NCI-H2081 treated with DMSO at 0.1 percent for 48 hours (cell line): ENCODE results near the gene RUVBL2.
A peak's percentile ranks its signal among the peaks of the same experiment; 100 is the strongest.

Source experiments
- DNase-seq: peaks from one replicate; lab custom pipeline; 2025; lab: John Stamatoyannopoulos, UW

RUVBL2 gene

DNA sequence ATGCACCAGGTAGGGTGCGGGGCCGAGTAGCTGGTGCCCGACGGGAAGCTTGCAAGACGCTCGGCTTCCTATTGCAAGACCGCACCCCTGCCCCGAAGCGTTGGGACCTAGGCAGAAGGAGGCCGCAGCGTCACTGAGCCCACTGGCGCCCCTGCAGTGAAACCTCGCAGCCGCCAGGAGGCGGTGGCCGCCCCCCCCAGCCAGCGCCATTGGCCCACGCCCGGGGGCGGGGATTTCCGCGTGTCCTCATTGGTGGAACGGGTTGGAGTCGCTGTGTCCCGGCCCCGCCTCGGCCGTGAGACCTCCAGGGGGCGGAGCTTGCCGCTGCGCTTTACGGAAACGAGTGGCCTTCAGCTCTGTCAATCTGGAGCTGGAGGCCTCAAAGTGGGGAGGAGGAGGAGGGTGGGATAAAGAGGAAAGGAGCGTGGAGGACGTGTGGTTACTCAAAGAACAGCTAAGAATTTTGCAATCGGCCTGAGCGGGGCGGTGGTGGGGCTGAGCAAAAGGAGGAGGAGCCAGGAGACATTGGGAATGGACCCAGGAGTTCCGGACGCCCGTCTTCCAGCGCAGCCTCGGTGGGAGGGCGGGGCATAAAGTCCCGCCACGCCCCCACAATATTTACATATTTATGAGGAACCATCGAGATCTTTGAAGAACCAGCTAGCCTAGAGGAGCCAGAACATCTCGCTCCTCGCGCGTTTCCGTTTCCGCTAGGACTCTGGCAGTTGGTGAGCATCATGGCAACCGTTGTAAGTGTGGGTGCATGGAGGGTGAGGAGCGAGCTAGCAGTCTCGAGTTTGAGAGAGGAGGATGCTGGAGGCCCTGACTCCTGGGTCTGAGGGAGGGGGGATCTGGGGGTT lies at the start of gene RUVBL2, which contains the start of gene GYS1:
TSS of gene RUVBL2 (plus strand) at position 713 of the 860 bp plus-strand sequence. CDS start at position 738, 25 bp downstream.
TSS of gene GYS1 (minus strand) at position 135 of the 860 bp plus-strand sequence. CDS start 197 bp downstream, outside the sequence.
- peak; percentile 95 for DNase-seq

DNA sequence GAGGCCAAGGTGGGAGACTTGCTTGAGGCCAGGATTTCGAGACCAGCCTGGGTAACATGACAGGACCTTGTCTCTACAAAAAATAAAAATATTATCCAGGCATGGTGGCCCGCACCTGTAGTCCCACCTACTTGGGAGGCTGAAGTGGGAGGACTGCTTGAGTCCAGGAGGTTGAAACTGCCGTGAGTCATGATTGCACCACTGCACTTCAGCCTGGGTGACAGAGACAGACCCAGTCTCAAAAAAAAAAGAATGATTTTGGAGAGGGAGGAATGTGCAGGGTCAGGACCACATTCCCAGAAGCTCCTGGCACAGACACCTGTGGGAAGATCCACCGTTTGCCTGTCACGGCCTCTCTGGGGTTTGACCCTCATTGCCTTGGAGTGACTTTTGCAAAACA lies 48.3 kb upstream of the RUVBL2 start:
- no peak for DNase-seq

DNA sequence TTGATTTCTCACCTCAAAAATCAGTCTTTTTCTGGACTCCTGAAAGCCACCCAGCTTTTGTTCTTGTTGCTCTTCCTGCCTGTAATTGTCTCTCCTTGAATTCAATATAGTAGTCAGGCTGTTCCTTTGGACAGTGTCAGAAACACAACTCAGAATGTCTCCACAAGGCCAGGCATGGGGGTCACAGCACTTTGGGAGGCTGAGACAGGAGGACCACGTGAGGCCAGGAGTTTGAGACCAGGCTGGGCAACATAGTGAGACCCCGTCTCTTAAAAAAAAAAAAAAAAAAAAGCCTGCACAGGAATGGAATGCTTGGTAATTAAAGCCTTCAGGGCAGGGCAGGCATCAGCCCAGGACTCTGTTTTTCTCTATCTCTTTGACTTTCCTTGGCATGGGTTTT lies 47.9 kb upstream of the RUVBL2 start:
- no peak for DNase-seq

DNA sequence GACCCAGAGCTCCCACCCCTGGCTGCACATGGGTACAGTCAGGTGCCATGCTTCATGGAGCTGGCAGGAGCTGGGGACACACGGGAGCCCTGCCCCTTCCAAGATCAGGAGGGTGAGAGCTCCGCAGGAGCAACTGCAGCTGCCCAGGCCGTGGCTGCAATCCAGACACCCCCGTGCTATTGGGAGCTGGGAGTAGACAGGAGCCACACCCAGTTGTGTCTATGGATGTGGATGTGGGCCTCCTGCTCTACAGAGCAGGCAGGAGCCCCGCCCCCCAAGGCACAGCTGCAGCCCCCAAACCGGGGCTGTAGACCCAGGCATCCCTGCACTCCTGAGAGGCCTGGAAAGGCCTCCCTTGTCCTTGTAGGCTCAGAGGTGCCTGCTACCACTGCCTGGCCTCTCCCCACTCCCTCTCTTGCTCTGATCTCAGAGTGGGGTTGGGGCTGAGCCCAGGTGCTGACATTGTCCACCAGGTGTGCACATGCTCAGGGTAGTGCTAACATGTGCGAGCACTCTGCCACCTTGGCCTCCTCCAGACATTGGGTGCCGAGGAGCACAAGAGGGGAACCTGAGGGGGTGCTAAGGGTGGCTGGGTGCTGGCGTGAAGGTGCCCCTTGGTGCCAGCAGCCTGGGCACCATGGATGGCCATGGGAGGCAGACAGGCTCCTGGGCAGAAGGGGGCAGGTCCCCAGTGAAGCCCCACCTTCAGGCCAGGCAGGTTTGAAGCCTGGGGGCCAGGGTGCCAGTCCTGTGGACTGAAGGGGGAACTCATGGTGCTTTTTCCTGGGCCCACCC lies 47.0 kb upstream of the RUVBL2 start:
- no peak for DNase-seq

DNA sequence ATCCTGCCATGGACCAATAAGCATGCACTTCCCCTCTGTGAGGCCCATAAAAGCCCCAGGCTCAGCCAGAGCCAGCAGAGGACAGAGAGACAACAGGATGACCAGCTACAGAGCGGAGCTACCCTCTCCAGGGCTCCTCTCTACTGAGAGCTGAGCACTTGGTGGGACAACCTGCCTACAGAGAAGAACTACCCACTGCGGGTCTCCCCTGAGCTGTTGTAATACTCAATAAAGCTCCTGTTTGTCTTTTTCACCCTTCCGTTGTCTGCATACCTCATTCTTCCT lies 46.5 kb upstream of the RUVBL2 start:
- no peak for DNase-seq

DNA sequence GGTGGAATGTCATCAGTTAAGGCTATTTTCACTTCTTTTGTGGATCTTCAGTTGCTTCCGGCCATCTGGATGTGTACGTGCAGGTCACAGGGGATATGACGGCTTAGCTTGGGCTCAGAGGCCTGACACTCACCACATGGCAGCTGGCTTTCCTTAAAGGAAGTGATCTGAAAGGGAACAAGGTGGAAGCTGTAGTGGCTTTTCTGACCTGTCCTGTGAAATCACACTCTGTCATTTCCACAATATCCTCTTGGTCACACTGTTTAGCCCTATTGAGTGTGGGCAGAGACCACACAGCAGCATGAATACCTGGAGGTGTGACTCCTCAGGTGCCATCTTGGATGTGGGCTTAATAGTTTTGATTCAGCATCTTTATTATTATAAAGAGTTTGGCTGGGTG lies 43.5 kb upstream of the RUVBL2 start:
- DNase-seq, result no peak

DNA sequence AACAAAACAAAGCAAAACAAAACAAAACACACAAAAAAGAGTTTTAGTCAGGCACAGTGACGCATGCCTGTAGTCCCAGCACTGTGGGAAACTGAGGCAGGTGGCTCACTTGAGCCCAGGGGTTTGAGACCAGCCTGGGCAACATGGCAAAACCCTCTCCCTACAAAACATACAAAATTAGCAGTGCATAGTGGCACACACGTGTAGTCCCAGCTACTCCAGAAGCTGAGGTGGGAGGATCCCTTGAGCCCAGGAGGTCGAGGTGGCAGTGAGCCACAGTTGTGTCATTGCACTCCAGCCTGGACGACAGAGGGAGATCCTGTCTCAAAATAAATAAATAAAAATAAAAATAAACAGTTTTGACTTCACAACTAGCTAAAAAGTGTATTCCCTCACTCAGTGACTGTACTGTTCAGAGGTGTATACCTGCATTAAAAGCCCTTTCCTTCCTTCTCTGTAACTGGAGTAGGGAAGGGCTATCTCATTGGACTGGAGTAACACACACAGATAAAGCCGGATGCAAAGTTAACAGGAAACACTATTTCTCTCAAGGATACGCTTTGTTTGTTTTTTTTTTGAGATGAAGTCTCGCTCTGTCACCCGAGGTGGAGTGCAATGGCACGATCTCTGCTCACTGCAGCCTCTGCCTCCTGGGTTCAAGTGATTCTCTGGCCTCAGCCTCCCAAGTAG lies 42.7 kb upstream of the RUVBL2 start:
- DNase-seq, result no peak

DNA sequence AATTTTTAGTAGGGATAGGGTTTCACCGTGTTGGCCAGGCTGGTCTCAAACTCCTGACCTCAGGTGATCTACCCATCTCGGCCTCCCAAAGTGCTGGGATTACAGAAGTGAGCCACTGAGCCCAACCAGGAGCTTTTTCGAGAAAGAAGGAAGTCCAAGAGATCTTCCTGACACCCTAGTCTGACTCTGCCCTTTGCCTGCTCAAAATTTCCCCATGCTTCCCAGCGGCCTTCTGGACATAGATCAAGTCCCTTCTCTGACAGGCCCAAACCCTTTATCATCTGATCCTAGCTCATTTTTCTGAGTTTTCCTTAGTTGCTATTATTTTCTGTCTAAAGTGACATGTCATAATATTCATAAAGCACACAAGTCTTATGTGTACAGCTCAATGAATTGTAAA lies 40.5 kb upstream of the RUVBL2 start:
- DNase-seq, result no peak

DNA sequence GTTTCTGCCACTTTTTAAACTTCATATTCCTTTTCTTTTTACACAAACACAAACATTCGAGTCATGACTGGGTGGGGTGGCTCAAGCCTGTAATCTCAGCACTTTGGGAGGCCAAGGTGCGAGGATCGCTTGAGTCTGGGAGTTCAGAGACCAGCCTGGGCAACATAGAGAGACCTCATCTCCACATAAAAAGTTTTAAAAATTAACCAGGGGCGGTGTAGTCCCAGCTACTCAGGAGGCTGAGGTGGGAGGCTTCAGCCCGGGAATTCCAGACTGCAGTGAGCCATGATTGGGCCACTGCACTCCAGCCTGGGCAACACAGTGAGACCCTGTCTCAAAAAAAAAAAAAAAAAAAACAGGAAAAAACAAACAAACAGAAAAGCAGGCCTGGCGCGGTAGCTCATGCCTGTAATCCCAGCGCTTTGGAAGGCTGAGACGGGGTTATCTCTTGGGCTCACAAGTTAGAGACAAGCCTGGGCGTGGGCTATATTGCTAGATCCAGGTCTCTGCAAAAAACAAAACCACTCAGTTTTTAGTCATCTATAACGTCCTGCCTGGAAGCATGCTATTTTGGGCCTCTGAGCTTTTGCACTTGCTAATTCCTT lies 39.6 kb upstream of the RUVBL2 start:
- no peak for DNase-seq

DNA sequence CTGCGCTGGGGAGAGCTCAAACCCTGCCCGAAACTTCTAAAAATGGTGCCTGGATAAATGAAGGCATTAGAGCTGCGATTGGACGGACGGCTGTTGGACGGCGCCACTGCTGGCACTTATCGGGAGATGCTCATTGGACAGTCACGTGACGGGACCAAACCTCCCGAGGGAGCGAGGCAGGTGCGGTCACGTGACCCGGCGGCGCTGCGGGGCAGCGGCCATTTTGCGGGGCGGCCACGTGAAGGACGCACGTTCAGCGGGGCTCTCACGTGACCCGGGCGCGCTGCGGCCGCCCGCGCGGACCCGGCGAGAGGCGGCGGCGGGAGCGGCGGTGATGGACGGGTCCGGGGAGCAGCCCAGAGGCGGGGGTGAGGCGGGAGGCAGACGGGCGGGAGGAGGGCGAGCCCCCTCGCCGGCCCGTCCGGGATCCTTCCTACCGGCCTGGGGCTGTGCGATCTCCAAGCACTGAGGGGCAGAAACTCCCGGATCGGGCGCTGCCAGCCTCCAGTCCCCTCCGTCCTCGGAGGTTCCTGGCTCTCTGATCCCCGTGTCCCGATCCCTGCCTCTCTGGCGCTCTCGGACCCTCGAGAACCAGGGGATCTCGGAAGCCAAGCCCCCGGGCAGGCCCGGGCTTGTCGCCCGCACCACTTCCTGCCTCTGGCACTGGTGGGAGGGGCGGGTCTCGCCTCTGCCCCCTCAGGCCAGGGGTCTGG lies 38.9 kb upstream of the RUVBL2 start, which contains the start of gene BAX:
TSS of gene BAX (plus strand) at position 281 of the 713 bp plus-strand sequence. CDS start at position 335, 54 bp downstream.
- peak; percentile 89 for DNase-seq

DNA sequence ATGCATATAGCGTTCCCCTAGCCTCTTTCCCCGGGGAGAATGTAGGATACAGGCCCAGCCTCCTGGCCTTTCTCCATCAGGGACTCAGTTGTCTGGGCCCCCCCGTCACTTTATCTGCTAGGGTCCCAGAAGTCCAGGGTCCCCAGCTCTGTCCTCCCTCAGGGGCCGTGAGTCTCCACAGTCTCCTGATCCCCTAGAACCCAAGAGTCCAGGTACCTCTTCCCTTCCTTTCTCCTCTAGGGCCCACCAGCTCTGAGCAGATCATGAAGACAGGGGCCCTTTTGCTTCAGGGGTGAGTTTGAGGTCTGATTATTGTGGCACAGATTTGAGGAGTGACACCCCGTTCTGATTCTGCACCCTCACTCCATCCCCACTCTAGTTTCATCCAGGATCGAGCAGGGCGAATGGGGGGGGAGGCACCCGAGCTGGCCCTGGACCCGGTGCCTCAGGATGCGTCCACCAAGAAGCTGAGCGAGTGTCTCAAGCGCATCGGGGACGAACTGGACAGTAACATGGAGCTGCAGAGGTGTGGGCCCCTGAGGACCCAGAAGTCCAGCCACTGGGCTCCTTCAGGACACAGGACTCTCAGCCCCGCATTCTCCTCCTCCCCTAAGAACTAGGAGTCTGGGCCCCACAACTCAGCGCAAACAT lies 38.3 kb upstream of the RUVBL2 start:
- no peak for DNase-seq

DNA sequence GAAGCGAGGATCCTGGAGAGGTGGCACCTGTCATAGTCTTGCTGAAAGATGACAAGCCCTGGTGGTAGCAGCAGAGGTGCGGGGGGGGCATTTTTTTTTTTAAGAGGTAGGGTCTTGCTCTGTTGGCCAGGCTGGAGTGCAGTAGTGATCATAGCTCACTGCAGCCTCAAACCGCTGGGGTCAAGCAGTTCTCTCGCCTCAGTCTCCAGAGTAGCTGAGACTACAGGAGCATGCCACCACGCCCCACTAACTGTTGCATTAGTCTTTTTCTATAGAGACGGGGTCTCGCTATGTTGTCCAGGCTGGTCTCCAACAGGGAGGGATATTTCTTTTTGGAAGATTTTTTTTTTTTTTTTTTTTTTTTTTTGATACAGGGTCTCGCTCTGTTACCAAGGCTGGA lies 35.7 kb upstream of the RUVBL2 start:
- no peak for DNase-seq

DNA sequence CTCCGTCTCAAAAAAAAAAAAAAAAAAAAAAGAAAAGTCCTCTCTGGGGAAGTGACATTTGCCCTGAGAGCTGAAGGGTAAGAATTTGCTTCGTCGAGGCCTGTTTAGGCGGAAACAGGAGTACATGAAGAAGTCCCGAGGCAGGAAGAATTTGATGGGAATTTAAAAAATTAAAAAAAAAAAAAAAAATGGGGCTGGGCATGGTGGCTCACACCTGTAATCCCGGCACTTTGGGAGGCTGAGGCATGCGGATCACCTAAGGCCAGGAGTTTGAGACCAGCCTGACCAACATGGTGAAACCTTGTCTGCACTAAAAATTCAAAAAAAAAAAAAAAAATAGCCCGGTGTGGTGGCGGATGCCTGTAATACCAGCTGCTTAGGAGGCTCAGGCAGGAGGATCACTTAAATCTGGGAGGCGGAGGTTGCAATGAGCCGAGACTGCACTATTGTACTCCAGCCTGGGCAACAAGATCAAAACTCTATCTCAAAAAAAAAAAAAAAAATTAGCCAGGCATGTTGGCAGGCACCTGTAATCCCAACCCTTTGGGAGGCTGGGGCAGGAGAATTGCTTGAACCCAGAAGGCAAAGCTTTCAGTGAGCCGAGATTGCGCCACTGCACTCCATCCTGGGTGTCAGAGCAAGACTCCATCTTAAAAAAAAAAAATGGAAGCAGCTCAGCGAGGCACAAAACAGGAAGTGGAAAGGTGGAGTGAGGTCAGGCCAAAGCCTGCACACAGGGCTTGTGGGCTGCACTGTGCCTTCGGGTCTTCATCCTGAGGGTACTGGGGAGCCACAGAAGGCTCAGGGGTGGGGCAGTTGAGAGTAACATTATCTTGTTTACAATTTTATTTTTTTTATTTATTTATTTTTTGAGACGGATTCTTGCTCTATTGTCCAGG lies 34.1 kb upstream of the RUVBL2 start:
- no peak for DNase-seq

DNA sequence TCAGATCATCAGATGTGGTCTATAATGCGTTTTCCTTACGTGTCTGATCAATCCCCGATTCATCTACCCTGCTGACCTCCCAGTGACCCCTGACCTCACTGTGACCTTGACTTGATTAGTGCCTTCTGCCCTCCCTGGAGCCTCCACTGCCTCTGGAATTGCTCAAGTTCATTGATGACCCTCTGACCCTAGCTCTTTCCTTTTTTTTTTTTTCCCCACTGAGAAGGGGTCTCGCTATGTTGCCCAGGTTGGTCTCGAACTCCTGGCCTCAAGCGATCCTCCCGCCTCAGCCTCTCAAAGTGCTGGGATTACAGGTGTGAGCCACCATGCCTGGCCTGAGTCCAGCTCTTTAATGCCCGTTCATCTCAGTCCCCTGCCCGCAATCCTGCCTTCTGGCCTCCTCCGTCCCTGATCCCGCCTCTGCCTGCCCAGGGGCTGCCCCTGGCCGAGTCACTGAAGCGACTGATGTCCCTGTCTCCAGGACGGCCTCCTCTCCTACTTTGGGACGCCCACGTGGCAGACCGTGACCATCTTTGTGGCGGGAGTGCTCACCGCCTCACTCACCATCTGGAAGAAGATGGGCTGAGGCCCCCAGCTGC lies 32.5 kb upstream of the RUVBL2 start:
- no peak for DNase-seq

DNA sequence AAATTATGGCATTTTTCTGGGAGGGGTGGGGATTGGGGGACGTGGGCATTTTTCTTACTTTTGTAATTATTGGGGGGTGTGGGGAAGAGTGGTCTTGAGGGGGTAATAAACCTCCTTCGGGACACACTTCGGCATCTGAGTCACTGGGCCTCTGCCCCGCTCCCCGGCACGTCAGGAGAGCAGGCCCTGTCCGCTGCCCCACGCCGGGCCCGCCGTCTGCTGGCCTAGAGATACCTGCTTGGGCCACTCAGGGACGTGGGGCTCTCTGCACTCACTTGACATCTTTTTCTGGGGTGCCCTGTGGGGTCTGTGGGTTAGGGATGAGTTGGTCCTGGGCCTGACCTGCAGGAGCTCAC lies 32.0 kb upstream of the RUVBL2 start:
- DNase-seq, result no peak

DNA sequence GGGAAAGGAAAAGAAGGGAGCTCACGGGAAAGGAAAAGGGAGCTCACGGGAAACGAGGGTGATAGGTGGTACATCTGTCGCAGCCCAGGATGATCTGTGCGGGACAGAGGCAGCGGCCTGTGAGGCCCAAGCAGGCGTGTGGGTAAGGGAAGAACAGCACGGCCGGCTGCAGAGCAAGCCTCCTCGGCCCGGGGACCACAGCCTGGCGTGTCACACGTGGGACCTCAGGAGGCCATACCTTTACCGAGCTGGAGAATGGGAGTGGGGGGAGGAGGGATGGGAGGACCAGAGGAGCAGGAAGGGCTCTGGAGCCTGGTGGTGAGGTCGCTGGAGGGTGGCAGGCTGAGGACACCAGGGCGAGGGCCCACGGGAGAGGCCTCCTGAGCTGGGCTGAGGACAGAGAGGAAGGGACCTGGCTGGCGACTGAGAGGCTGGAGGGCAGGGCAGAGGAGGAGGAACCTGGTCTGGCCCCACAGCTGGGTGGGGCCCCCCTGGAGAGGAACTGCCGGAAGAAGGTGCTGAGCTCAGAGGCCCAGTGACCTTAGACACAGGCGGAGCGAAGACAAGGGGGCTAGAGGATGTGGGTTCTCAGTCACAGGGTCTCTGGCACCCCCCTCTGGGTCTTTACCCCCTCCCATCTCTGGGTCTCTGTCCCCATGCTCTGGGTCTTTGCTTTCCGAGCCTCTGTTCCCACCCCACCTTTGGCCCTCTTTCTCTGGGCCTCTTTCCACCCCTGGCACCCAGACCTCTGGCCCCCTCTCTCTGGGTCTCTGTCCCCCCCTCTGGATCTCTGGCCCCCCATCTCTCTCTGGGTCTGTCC lies 31.4 kb upstream of the RUVBL2 start:
- no peak for DNase-seq

DNA sequence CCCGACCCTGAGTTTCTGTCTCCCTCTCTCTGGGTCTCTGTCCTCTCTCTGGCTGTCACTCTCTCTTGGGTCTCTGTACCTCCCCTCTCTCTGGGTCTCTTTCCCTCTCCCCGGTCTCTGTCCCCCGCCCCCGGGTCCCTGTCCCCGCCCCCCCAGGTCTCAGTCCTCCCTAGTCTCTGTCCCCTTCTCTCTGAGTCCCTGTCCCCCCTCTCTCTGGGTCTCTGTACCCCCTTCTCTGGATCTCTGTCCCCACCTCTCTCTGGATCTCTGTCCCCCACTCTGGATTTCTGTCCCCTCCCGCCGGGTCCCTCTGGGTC lies 30.9 kb upstream of the RUVBL2 start:
- no peak for DNase-seq

DNA sequence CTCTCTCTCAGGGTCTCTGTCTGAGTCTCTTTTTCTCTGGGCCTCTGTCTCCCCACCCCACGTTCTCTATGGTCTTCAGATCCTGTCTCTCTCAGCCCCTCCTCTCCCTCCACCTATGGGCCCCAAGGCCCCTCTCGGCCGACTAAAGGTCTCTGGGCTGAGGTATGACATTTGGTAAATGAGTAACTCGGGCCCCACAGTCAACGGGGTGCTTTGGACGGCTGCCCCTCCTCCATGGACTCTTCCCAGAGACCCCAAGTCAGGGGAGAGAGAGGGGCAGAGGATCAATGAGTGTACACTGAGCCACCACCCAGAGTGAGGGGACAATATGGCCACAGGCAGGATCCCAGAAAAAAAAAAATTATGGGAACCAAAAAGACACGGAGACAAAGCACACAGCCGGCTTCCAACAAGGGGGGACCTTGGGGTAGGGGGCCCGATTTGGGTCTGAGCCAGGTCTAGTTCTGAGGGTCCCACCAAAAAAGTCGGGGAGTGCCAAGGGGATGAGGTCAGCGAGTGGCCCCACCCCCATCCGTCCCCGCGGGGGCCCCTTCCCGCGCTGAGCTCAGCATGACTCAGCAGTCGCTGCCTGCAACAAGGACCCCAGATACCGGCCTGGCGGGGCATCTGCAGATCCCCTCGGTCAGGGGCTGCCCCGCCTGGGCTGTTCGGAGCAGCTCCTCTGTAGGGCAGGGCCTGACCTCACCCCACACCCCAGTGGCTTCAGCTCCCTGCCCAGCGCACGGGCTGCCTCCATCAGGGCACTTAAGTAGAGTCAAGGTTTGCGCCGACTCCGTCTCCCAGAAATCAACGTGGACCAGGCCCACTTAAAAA lies 30.1 kb upstream of the RUVBL2 start:
- DNase-seq, result no peak
